ENCODE results near the gene ALMS1.
A peak's percentile ranks its signal among the peaks of the same experiment; 100 is the strongest.
"Not testable (repeated sequence)": the region's sequence is repeated elsewhere in the genome, so short reads cannot be mapped to it uniquely, and the experiment has no call there.

Gene ALMS1

DNA sequence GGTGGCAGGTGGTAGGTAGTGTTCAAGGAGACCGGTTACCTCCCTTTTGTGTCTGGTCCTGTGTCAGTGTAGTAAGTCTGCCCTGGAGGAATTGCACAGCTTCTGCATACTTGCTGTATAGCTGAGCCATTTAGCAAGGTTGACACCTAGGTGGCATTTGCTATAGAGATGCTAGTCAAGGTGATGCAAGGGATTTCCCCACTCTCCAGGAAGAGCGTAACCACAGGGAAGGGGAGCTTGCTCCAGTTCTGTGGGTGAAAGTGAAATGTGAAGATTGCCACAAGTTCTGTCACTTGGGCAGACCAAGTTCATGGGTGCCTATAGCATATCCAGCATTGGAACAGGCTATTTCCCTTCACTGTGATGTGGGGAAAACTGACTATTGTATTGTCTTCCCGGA lies 228.5 kb downstream of the ALMS1 start:
- peak; percentile 34 for DNase-seq (ENCODE audit: low spot score)

DNA sequence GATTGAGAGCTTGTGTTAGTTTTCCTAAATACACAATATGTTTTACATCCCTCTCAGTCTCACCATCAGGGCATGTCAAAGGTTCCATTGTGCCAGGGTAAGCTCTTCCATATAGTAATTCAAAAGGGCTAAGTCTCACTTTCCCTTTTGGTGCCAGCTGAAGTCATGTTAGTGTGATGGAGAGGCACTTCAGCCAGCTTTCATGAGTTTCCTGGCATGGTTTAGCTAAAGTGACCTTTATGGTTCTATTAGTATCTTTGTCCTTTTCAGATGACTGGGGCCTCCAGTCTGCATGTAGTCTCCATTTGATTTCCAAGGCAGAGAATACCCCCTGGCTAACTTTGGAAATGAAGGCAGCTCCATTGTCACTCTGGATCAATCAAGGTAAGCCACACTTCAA lies 229.4 kb downstream of the ALMS1 start:
- no peak for DNase-seq (ENCODE audit: low spot score)

DNA sequence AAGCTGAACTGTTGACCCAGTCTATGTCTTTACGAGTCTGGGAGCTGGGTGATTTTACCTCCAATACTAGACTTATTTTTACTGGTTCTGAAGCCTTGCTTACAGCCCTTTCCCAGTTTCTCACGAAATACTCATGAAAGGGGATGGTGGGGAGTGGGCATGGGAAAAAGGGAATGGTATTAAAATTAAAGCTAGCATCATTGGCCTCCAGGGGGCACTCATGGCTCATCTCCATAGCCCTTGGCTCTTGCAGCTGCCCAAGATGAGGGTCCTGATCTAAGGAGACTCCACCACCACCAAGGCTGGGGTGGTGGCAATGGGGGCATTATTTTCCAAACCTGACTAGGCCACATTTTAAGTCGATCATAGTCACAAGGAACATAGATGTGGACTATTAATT lies 234.3 kb downstream of the ALMS1 start:
- DNase-seq (ENCODE audit: low spot score) = not testable (repeated sequence)

DNA sequence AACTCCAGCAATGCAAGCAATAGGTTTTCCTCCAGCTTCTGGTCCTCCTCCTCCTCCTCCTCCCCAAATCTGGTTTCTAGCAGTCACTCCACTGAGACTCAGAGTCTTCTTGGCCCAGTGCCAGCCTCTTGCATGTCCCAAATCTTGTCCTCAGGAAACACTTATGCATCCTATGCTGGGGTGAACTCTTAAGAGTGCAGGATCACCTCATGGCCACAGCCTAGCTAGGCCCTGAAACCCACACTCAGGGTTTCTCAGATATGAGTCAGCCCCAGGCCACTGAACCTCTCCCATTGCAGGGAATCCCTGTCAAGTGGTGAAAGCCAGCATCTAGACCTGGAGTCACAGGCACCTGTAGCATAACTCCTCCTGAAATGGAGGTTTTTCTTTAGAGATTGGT lies 238.4 kb downstream of the ALMS1 start:
- not testable (repeated sequence) for DNase-seq (ENCODE audit: low spot score)

DNA sequence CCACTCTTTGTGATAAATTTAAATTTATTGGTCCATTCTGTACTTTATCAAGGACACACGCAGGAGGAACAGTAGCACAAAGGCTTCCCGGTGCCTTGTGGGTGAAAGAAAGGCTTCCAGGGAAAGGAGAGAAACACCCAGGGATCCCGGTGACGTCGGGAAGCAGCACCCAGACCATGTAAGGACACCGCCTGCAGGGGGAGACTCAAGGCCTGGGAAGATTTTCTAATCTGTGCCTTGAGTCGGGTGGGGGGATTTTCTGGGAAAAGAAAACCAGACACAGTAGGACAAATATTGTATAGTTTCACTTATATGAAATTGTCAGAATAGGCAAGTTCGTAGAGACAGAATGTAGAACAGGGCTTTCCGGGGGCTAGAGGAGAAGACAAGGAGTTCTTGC lies 239.0 kb downstream of the ALMS1 start:
- DNase-seq (ENCODE audit: low spot score) = not testable (repeated sequence)

DNA sequence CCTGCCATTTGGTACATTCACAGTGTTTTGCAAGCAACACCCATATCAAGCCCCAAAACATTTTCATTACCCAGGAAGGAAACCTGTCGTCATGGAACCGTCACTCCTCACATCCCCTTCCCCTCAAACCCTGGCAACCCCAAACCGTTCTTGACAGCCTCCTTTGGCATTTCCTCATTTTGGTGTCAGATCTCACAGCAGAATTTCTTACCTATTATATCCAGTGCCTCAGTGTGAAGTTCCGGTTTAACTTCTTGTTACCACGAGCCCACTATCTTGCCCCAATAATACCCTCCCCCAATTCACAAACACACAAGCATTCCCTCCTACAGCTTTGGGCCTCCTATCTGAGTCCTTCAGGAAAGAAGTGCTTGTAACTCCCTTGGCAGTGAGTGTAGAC lies 240.6 kb downstream of the ALMS1 start:
- not testable (repeated sequence) for DNase-seq (ENCODE audit: low spot score)

DNA sequence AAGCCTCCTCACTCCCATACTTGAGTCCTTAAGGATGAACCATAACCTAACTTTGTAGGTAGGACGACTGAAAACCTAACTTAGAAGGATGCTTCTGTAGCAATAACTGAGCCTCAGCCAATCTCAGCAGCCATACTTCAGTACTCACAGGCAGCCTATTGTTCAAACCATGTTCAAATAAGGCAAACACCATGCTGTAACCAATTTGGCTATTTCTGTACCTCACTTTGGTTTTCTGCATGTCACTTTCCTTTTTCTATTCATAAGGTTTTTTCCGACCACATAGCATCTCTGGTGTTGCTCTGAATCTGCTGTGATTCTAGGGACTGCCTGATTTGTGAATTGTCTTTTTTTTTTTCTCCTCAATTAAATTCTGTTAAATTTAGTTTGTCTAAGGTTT lies 242.9 kb downstream of the ALMS1 start:
- DNase-seq (ENCODE audit: low spot score) = not testable (repeated sequence)

DNA sequence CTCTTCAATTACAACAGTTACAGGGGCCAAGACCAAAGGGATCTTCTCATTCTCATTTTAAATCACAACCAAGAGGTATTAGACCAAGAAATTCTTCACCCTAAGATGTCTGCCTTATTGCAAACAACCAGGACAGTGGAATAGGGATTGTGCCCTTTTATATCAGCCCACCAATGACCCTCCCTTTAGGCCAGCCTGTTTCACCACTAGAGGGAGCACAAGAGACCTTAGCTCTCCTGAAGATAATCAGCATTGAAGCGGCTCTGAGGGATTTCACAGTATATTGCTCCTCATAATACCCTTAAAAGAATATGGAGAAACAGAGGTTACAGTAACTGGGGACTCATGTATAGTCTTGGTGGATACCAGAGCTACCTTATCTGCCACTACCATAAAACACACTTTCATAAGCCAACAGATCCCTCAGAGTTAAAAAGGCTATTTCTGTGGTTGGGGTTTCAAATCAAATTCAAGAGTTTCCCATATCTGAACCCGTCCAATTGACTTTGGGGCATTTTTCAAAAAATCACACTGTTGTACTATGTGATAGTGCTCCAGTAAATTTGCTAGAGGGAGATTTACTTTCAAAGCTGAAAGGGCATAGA lies 245.1 kb downstream of the ALMS1 start:
- peak; percentile 10 for DNase-seq (ENCODE audit: low spot score)

DNA sequence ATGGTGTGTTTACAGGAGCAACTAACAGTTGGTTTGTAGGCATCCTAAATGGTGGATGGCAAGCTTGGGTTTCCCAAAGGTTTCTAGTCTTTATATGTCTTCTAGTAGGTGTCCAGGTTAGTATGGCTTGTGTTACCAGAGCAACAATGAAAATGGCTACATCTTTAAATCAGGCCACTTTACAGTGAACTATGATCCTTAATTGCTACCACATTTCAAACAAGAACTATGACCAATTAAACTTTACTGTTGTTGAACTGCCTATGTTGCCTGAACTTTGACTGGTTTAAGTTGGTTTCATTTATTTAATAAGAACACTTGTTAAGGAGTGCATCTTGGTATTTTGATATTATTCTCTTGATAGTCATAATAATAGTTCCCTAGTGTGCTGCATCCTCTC lies 251.3 kb downstream of the ALMS1 start:
- not testable (repeated sequence) for DNase-seq (ENCODE audit: low spot score)

DNA sequence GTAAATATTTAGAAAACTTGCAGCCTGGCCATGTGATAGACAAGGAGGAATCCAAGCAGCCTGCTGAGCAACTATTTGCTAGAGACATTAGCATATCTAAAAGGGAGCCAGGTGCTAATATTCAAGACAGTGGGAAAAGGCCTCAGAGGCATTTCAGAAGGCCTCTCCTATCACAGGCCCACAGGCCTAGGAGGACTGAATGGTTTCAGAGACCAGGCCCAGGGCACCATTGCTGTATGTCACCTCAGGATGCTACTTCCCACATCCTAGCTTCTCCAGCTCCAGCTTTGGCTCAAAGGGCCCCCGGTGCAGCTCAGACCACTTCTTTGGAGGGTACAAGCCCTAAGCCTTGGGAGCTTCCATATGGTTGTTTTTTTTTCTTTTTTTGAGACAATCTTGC lies 252.8 kb downstream of the ALMS1 start:
- no peak for DNase-seq (ENCODE audit: low spot score)

DNA sequence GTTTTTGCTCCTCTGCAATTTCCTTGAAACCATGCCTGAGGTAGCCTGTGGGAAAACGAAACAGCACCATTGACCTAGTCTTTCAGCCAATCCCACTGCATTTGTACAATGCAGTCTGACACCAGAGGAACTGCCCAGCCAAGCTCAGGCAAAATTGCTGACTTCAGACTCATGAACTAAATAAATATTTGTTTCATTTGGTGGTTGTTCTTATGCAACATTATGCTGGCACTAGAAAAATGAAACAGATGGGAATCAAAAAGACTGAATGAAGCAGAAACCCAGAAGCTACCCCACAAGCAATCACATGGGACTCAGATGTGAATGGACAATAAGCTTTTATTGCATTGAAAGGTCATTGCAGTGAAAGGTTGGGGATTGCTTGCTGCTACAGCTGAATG lies 254.9 kb downstream of the ALMS1 start:
- no peak for DNase-seq (ENCODE audit: low spot score)

DNA sequence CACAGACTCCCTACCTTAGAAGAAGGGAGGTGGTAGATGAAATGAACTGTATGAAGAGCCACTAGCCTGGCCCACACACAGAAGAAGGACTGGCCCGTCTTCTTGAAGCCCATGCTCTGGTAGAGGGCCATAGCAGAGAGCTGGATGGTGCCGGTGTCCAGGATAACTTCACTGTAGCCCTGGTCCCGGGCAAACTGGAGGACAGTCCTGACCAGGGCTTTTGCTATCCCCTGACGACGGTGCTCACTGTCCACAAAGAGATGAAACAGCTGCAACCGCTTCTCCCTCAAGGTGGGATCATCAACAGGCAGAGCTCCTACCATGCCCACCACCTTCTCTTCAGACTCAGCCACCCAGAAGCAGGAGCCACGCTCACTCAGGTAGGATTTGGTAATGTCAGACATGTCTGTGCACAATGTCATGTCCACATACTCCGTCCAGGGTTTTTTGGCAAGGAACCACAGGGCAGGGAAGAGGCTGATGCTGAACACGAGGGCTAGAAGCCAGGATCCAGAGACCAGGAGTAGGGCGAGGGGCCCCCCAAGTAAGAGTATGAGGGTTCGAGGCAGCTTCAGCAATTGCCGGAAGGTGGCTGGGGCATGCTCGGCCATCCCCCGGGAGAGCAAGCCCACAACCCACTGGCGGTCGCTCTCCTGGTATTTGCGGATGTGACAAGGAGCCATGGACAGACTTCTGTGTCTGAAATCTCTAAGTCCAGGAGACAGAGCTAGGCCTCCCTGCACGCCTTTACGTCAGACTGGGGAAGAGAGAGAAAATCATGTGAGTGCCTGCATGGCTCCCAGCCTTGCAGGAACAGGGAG lies 255.5 kb downstream of the ALMS1 start:
- no peak for DNase-seq (ENCODE audit: low spot score)

DNA sequence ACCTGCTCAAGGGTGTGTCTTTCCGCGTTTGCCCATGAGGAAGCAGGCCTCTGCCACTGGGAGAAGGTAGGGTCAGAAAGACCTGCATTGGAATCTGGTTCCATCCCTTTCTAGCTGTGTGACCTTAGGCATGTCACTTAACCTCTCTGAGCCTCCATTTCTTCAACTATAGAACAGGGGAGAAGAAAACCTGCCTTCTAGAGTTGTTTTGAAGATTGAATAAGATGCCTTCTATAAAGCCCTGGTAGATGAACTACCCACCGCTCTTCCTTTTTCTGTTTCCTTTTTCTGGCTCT lies 256.1 kb downstream of the ALMS1 start:
- DNase-seq (ENCODE audit: low spot score) = no peak

DNA sequence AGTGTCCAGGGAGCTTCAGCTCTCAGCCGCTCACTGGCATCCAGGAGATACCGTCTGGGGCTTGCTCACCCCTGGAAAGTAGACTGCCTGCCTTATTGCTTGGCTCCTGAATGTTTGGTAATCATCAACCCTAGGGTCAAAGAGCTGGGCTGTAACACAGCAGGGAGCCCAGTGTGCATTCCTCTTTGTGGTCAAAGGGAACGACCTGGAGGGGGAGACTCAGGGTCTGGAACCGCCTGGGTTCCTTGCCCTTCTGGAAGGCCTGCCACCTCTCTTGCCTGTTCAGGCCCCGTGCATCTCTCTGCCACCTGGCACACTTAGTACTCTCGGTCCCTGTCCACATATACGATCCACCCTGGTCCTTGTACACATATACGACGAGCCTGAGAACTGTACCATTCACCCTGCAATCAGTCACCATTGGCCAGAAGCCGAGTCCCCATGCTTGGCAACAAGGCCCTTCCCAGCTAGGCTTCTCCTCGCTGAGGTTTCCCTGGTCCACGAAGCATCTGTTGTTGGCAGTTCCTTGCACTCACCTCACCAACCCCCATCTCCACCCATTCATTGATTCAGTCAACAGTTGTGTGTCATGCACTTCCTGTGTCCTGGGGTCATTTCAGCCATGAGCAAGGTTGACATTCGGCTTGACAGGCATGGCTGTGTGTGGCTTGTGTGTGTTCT lies 256.8 kb downstream of the ALMS1 start, which contains the start of gene NAT8:
NAT8 (minus strand) TSS at position 85 of the 681 bp plus-strand sequence. CDS start 794 bp downstream, outside the sequence.
- DNase-seq (ENCODE audit: low spot score) = no peak

DNA sequence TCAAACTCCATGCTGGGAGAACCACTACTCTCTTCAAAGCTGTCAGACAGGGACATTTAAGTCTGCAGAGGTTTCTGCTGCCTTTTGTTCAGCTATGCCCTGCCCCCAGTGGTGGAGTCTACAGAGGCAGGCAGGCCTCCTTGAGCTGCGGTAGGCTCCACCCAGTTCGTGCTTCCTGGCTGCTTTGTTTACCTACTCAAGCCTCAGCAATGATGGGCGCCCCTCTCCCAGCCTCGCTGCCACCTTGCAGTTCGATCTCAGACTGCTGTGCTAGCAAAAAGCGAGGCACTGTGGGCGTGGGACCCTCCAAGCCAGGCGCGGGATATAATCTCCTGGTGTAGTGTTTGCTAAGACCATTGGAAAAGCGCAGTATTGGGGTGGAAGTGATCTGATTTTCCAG lies 262.1 kb downstream of the ALMS1 start:
- DNase-seq (ENCODE audit: low spot score) = not testable (repeated sequence)

DNA sequence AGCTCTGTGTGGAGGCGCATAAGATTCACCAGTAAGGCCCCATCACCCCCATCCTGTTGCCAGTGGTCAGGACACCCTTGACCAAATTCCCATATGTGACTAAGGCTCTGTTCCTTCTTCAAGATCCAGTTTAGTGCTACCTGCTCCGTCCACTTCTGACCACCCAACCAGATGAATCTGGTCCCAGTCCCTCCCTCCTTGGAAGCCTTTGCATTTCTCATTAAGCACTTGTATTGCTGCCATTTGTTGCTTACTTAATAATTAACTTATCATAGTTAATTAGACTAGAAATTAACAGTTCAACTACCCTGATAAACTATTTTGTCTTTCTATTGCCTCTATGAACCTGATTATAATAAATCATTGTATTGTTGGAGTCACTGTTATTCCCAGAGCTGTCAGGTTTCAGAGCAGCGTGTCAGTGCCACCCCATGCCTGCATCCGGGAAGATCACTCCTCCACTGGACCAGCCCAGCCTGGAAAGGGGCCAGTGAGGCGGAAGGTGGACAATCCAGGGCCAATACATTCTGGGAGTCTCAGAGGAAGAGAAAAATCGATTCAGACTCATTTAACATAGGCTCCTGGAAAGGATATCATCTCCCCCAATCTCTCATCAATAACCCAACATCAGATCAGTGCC lies 266.1 kb downstream of the ALMS1 start:
- DNase-seq (ENCODE audit: low spot score) = no peak

DNA sequence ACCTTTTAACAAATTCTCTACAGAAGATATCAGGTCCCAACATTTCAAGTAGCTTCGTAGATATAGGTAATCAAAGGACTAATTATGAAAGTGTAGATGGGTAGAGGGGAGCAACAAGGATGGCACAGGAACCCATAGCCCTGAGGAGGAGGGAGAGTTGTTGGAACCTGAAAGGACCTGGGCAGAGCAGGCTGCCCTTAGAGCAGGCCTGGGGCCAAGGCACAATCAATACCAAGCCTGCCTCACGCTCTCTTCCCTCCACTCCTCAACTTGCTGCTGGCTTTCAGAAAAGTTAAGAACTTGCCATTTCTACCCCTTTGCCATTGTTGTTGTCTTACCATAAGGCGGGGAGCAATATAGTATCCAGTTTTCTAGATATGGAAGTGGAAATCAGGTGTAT lies 266.7 kb downstream of the ALMS1 start:
- DNase-seq (ENCODE audit: low spot score) = no peak

DNA sequence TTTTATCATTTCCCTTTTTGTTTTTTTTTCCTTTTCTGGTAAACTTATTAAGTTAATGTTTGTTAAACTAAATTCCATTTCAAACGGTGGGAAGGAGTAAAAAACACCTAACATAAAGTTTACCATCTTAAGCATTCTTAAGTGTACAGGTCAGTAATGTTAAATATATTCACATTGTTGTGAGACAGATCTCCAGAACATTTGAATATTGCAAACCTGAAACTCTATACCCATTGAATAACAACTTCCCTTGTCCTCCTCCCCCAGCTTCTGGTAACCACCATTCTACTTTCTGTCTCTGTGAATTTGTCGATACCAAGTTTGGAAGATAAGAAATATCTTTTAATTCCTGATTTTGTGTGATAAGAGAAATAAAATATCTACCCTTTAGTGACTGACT lies 268.5 kb downstream of the ALMS1 start:
- DNase-seq (ENCODE audit: low spot score) = no peak
